ENCODE data around the gene MAP6.
A peak's percentile ranks its signal among the peaks of the same experiment; 100 is the strongest.
"Not testable (repeated sequence)": the region's sequence is repeated elsewhere in the genome, so short reads cannot be mapped to it uniquely, and the experiment has no call there.

Gene MAP6

GRCh38 chr11:75668451-75669297, at the start of gene MAP6:
Gene MAP6, minus strand, starts transcription at chr11:75669038. Its CDS starts 669 bp downstream, at chr11:75668369.
- peak; percentile 56 for DNase-seq

DNA sequence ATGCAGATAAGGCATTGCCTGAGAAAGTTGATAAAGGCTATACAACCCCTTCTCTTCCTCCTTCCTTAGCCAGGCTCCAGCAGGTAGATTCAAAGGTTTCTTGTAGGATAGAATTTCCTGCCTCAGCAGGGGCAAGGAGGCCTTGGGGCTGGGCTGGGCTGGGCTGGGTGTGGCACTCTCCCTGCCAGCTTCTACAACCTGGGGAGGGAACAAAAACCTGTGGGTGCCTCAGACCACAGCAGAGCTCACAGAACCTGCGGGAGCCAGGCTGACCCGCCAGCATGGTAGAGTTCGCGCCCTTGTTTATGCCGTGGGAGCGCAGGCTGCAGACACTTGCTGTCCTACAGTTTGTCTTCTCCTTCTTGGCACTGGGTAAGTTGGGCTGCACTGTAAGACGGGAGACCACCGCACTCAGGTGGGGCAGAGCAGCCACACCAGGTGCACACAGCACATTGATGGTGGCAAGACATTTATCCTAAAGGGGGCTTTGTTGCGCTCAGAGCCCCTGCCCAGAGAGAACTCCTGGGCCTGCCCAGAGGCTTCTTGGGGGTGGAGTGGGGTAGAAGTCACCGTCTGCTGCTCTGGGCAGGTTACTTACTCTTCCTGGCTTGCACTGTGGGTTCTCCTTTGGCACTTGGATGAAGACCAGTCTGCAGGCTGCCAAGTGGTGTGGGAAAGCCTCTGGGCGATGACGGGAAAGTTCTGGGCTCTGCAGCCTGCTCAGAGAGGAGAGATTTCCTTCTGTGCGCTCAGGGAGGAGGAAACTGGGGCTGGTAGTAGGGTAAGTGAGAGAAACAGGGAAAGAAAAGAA, 49.0 kb upstream of the MAP6 start, which contains the start of gene MOGAT2:
Gene MOGAT2, plus strand, starts transcription at position 231 of the 811 bp plus-strand sequence. Its CDS starts 51 bp downstream, at position 282.
- no peak for DNase-seq

DNA sequence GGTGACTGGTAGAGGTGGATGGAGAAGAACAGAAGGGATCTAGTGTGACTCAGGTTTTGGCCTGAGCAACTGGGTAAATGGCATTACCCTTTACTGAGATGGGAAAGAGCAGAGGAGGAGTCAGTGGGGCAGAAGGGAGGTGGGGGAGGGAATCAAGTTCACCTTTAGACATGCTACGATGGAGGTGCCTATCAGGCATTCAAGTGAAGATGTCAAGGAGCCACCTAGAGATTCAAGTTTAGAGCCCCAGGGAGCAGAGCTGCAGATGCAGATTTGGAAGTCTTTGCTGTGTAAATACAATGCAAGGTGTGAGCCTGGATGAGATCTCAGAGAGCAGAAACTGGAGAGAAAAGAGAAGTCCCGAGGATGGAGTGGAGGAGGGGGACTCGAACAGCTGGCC, 47.8 kb upstream of the MAP6 start:
- no peak for DNase-seq

GRCh38 chr11:75715688-75716087, 46.9 kb upstream of the MAP6 start:
- no peak for DNase-seq

DNA sequence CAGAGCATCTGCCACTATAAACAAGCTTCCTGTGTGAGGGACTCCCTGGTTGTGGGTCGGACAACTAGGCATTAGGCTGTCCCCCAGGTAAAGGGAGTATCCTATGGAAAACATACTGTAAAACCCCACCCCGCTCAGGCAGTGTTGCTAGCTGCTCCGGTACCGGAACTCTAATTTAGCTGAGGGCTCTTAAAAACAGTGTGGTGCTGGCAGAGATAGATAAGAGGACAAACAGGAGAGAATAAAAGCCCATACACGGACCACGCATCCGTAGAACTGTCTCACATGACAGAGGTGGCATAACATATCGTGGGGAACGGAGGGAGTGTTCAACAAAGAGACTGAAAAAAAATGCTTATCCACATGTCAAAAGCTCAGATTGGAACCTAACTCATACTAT, 45.4 kb upstream of the MAP6 start:
- no peak for DNase-seq

- DNase-seq = peak; percentile 58
Measured at GRCh38 chr11:75706260-75706729, 37.5 kb upstream of the MAP6 start.

DNA sequence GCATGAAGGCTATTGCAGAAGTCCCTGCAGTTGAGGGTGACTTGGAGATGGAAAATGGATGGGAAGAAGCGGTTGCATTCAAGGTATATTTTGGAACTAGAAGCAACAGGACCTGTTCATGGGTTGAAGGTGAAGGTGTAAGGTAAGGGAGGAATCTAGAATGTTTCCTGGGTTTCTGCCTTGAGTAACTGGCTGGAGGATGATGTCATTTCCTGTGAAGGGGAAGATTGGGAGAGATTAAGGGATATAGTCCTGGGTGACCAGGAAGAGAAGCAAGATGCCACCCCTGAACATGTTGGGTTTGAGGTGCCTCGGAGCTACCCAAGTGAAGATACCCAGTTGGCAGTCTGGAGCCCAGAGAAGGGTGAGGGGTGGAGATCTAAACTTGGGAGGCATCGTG, 36.7 kb upstream of the MAP6 start:
- no peak for DNase-seq

- DNase-seq = no peak
Measured at GRCh38 chr11:75703695-75704237, 34.9 kb upstream of the MAP6 start.

DNA sequence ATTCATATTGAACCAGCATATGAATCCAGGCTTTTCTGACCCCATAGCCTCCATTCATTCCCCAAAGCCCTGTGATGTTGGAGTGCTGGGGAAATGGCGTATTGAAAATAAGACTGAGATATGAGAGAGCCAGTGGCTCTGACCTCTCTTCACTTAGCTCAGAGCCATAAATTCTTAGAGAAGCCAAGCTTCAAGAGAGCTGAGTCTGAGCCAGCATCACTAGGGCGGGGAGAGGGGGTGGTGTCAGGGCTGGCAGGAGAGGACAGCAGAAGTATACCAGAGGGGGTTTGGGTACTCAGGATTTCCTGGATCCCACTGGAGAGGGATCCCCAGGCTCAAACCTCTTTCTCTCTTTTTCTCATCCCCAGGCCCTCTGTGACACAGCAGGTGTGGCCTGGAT, 32.1 kb upstream of the MAP6 start:
- DNase-seq = no peak

DNA sequence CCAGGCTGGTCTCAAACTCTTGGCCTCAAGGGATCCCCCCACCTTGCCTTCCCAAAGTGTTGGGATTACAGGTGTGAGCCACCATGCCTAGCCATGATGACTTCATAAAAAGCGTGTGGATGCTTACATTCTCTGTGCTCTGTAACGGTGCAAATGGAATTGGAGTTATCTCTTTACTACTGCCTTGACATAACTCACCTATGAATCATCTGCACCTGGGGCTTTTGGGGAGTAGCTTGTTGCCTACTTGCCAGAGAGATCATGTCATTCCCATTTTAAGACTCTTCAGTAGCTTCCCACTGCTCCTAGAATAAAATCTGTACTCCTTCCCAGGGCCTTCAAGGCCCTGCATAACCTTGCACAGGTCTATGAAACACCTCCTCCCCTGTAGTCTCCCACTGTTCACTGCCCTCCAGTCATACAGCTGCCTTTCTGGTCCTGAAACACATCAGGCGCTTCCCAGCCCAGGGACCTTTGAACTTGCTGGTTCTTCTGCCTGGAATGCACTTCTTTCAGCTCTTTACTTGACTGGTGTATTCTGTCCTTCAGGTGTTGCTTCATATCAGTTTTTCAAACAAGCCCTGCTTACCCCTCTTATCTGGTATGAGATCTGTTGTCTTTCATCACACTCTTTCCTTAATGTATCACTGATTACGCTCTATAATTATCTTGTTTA, 29.2 kb upstream of the MAP6 start:
- no peak for DNase-seq

- no peak for DNase-seq
Measured at GRCh38 chr11:75691804-75692203, 23.0 kb upstream of the MAP6 start.

GRCh38 chr11:75689863-75690609, 21.2 kb upstream of the MAP6 start:
- DNase-seq = no peak

DNA sequence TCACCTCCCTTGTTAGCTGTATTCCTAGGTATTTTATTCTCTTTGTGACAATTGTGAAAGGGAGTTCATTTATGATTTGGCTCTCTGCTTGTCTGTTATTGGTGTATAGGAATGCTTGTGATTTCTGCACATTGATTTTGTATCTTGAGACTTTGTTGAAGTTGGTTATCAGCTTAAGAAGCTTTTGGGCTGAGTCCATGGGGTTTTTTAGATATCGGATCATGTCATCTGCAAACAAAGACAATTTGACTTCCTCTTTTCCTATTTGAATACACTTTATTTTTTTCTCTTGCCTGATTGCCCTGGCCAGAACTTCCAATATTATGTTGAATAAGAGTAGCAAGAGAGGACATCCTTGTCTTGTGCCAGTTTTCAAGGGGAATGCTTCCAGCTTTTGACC, 15.0 kb upstream of the MAP6 start:
- DNase-seq = not testable (repeated sequence)

- DNase-seq = no peak
Measured at GRCh38 chr11:75679566-75679965, 10.7 kb upstream of the MAP6 start.

DNA sequence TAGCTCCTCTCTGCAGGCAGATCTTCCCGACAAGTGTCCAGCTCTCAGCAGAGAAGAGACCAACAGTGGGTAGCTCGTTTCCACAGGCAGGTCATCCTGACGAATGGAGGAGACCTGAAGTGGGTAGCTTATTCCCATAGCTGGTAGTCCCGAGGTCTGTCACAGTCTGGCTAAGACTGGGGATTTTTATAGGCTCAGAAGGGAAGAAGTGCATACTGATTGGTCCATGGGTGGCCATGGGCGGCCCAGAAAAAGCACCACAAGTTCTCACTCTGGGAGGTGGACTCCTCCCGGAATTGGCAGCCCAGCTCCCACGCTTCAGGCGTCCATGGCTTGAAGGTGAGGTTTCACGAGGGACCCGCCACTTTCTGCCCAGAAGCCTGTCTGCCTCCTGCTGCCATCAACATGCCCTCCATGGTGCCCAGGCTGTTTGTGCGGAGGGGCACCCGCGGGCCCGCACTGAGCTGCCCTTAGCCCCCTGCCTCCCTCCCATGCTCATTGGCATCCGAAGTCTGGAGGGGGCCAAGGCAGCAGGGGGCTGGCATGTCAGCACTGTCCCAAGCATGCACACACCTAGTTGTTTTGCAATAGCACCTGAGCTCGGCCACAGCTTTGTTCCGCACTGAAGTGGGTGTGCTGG, 9.9 kb upstream of the MAP6 start:
- no peak for DNase-seq

DNA sequence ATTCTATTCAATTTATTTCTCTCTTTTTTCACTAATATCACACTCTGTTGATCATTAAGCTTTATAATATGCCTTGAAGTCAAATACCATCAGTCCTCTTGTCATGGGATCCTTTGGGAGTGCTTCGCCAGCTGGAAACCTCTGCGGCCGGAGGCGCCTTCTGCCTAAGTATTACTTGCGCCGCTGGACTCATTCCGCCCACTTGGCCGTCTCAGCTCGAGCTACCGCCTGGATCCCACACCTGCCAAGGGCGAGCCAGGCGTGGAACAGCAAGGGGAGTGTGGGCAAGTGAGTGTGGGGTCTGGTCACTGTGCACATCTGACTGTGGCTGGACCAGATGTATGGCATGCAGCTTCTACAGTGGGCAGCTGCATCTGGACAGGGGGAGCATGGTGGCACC, 9.1 kb upstream of the MAP6 start:
- DNase-seq = no peak

DNA sequence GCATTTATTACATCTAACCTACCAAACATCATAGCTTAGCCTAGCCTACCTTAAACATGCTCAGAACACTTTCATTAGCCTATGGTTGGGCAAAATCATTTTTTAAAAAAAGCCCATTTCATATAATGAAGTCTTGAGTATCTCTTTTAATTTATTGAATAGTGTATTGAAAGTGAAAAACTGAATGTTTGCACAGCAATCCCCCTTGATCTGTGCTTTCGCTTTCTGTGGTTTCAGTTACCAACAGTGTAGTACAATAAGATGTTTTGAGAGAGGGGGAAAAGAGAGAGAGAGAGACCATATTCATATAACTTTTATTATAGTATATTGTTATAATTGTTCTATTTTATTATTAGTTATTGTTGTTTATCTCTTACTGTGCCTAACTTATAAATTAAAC, 8.4 kb upstream of the MAP6 start:
- no peak for DNase-seq

DNA sequence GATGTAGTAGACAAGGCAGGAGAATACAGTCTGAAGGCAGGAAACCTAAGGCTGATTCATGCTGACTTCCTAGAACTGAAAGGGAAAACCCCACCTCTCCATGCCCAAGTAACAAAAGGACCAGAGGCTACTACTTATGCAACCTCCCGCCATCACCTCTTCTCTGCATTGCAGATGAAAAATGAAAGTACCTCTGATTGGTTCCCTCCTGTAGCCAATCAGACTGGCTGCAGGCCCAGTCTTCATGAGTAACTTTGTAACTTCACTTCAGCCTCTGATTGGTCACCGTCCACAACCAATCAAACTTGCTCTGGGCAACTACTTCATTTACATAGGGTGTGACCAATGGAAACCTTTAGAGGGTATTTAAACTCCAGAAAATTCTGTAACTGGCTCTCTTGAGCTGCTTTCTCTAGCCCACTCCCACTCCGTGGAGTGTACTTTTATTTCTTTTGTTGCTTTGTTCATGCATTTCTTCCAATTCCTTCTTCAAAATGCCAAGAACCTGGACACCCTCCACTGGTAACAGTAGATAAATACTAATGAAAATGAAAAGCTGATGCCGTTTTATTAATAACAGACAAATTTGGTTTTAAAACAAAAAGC, 5.2 kb upstream of the MAP6 start:
- no peak for DNase-seq

DNA sequence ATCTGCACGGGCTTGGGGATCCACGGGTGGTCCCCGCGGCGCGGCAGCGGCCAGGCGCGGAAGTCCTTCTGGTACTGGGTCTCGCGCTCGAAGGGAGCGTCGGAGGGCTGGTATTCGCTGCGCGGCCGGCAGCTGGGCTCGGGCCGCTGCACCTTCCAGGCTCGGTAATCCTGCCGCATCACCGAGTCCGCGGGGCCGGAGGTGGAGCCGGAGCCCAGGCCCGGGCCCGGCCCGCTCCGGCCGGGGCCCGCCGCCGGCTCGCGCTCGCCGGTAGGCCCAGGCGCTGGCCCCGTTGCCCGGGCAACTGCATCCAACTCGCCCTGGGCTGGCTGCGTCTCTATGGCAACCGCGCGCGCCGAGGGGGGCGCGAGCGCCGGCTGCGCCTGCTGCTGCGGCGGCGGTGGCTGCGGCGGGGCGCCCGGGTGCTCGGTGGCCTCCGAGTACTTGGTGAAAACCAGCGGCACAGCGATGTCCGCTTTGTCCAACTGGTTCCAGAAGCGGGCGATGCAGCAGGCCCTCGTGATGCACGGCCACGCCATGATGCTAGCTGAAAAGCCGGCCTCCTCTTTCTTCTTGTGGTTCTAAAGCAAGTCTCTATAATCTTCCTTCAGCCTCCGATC, 897 bp downstream of the MAP6 start:
- DNase-seq = peak; percentile 72

DNA sequence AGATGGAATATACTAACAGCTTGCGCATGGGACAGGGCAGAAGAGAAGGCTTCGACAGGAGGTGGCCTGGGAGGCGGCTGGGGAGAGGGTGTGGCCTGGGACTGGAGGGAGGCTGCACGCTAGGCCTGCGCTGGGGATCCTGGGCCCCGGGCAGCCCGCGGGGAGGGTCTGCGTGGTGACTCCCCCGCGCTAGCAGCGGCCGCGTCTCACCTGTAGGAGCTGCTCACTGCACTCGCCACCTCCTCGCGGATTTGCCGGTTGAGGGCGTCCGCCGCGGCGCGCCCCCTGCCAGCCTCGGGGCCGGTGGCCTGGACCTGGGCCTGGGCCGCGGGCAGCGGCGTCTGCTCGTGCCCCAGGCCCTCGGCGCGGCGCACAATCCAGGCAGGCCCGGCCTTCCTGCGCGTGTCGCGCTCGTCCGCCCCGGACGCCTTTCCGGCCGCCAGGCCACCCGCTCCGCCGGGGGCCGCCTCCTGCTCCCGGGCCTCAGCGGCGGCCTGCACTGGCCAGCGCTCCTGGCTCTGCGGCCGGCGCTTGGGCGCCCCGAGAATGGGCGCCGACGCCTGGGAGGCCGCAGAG, 1.5 kb downstream of the MAP6 start:
- DNase-seq = peak; percentile 45

Data from left hindlimb (tissue), 1 donor.